ENCODE data around the gene HLA-DQA1. TPM values are rescaled to one million over a fixed set of nuclear protein-coding genes. Genes with fewer than 3 reads are reported as not detected.

HLA-DQA1 gene
- total and polyA plus RNA-seq, 4 donors = 2.1 to 19.9 (median 9.3) TPM

DNA sequence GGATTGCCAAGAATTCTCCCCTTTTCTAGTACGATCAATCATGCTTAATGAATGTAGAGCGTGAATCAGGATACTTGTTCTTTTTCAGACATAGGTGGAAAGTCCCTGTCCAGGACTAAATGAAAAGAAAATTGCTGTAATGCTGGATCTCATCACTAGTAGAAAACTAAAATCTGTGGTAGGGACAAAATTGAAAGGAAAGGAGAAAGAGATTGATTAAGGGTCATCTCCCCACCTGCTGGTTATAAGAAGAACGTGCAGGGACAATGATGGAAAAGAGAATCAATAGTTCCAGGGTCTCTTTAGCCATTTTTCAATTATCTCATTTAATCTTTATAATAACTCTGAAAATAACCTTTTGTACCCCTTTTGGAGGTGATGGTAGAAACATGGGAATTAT lies 28.8 kb upstream of the HLA-DQA1 start:
- Histone ChIP-seq H3K4me1 (ENCODE audit: control insufficient read depth in 4 of 4, insufficient read depth in 4 of 4, low read length in 3 of 4) (no peaks in the 10 kb centered on the region), H3K36me3 (ENCODE audit: control insufficient read depth in 4 of 4, insufficient read depth in 3 of 4, low read depth in 1 of 4, low read length in 3 of 4) (no peaks in the 10 kb centered on the region), H3K9ac (ENCODE audit: low read depth in 1 of 2, low read length in 2 of 2) (no peak overlapping the region), H3K27ac (ENCODE audit: low read depth in 1 of 2, low read length in 2 of 2) (no peak overlapping the region), H3K4me3 (ENCODE audit: low read depth in 1 of 3, low read length in 3 of 3) (no peak overlapping the region), H3K9me3 (ENCODE audit: control insufficient read depth in 4 of 4, low read length in 3 of 4) (no peaks in the 10 kb centered on the region), H3K27me3 (ENCODE audit: control insufficient read depth in 4 of 4, insufficient read depth in 4 of 4, low read length in 3 of 4) (peaks cover 0 to 2% (median 0%) of the 10 kb centered on the region in 4 donors)
- no peak for DNase-seq (ENCODE audit: low spot score)
- WGBS = 26% methylated on average over 3 of the region's 3 CpGs
- no peak for TF ChIP-seq JUND (IDR thresholded peaks at IDR 0.05)
- no peak for TF ChIP-seq CTCF (IDR thresholded peaks at IDR 0.05; ENCODE audit: low read depth, low read length, missing input control)
- TF ChIP-seq HNF4G (IDR thresholded peaks at IDR 0.05) = no peak
- TF ChIP-seq, protein P1, sequence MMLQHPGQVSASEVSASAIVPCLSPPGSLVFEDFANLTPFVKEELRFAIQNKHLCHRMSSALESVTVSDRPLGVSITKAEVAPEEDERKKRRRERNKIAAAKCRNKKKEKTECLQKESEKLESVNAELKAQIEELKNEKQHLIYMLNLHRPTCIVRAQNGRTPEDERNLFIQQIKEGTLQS (IDR thresholded peaks at IDR 0.05) = no peak

- no peak overlapping the region for H3K4me3 ChIP-seq (ENCODE audit: low read depth in 1 of 3, low read length in 3 of 3)
- no peaks in the 10 kb centered on the region for H3K4me1 ChIP-seq (ENCODE audit: control insufficient read depth in 4 of 4, insufficient read depth in 4 of 4, low read length in 3 of 4)
- H3K27me3 ChIP-seq (ENCODE audit: control insufficient read depth in 4 of 4, insufficient read depth in 4 of 4, low read length in 3 of 4) = peaks cover 0 to 2% (median 0%) of the 10 kb centered on the region in 4 donors
- H3K27ac ChIP-seq (ENCODE audit: low read depth in 1 of 2, low read length in 2 of 2) = peak overlapping the region in 1 of 2 donors; percentile 59
- H3K9ac ChIP-seq (ENCODE audit: low read depth in 1 of 2, low read length in 2 of 2) = no peak overlapping the region
- TF ChIP-seq TAF1 (conservative IDR thresholded peaks at IDR 0.05) = no peak
- TF ChIP-seq, protein P1 (IDR thresholded peaks at IDR 0.05) = no peak
- no peak for TF ChIP-seq RAD21 (IDR thresholded peaks at IDR 0.05)
- TF ChIP-seq FOXA1 (IDR thresholded peaks at IDR 0.05) = no peak
- no peak for TF ChIP-seq HNF4A (conservative IDR thresholded peaks at IDR 0.05)
- no peak for TF ChIP-seq YY1 (IDR thresholded peaks at IDR 0.05)
- TF ChIP-seq, protein P2, sequence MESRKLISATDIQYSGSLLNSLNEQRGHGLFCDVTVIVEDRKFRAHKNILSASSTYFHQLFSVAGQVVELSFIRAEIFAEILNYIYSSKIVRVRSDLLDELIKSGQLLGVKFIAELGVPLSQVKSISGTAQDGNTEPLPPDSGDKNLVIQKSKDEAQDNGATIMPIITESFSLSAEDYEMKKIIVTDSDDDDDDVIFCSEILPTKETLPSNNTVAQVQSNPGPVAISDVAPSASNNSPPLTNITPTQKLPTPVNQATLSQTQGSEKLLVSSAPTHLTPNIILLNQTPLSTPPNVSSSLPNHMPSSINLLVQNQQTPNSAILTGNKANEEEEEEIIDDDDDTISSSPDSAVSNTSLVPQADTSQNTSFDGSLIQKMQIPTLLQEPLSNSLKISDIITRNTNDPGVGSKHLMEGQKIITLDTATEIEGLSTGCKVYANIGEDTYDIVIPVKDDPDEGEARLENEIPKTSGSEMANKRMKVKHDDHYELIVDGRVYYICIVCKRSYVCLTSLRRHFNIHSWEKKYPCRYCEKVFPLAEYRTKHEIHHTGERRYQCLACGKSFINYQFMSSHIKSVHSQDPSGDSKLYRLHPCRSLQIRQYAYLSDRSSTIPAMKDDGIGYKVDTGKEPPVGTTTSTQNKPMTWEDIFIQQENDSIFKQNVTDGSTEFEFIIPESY (IDR thresholded peaks at IDR 0.05) = no peak
- no peak for TF ChIP-seq HNF4G (IDR thresholded peaks at IDR 0.05)
- TF ChIP-seq NR2F2 (IDR thresholded peaks at IDR 0.05) = no peak
- TF ChIP-seq JUND (IDR thresholded peaks at IDR 0.05) = no peak
- TF ChIP-seq REST (IDR thresholded peaks at IDR 0.05) = no peak
- TF ChIP-seq RXRA (IDR thresholded peaks at IDR 0.05) = no peak
- TF ChIP-seq FOXA2 (IDR thresholded peaks at IDR 0.05) = no peak
- TF ChIP-seq, protein P3, sequence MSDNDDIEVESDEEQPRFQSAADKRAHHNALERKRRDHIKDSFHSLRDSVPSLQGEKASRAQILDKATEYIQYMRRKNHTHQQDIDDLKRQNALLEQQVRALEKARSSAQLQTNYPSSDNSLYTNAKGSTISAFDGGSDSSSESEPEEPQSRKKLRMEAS (IDR thresholded peaks at IDR 0.05) = no peak
- no peak for TF ChIP-seq GABPA (IDR thresholded peaks at IDR 0.05 in 1 of 2, conservative IDR thresholded peaks at IDR 0.05 in 1 of 2)
- TF ChIP-seq EGR1 (IDR thresholded peaks at IDR 0.05; ENCODE audit: low read depth in 2 of 2) = no peak
- TF ChIP-seq CTCF (IDR thresholded peaks at IDR 0.05; ENCODE audit: low read depth, low read length, missing input control) = no peak
- TF ChIP-seq SP1 (IDR thresholded peaks at IDR 0.05) = no peak
- H3K9me3 ChIP-seq (ENCODE audit: control insufficient read depth in 4 of 4, low read length in 3 of 4) = no peaks in the 10 kb centered on the region
- DNase-seq (ENCODE audit: low spot score) = no peak
- WGBS = 44% methylated on average over 3 of the region's 3 CpGs
- H3K36me3 ChIP-seq (ENCODE audit: control insufficient read depth in 4 of 4, insufficient read depth in 3 of 4, low read depth in 1 of 4, low read length in 3 of 4) = no peaks in the 10 kb centered on the region
Observed at GRCh38 chr6:32609391-32609730, 27.8 kb upstream of the HLA-DQA1 start.

Measured in liver (tissue), 9 donors.